ENCODE results near the gene POPDC2.
"Not testable (repeated sequence)": the region's sequence is repeated elsewhere in the genome, so short reads cannot be mapped to it uniquely, and the experiment has no call there.

The POPDC2 gene

GRCh38 chr3:119679874-119680273, 19.5 kb upstream of the POPDC2 start:
- no peaks in the 10 kb centered on the region for H3K4me1 ChIP-seq (ENCODE audit: control insufficient read depth, insufficient read depth, low read length)
- H3K9me3 ChIP-seq (ENCODE audit: control insufficient read depth, insufficient read depth, low read depth, low read length), result no peaks in the 10 kb centered on the region
- CTCF ChIA-PET, result interaction anchor here (0.6 to 2.7 kb wide), 4 partner anchors 10 to 796 kb away, joined by 3 to 18 read pairs (median 6); partner anchors contain the start of gene TMEM39A
- no peak overlapping the region for H3K4me3 ChIP-seq (ENCODE audit: low read depth, low read length)
- H3K27ac ChIP-seq (ENCODE audit: extremely low read depth, low read depth, low read length), result no peak overlapping the region
- H3K36me3 ChIP-seq (ENCODE audit: control insufficient read depth in 2 of 2, insufficient read depth in 1 of 2, low read length in 2 of 2), result peaks cover 0 to 5% of the 10 kb centered on the region in 2 experiments; a peak in 1 of 3 replicates
- POLR2A ChIA-PET, result no interaction called here
- TF ChIP-seq ZNF704 (tag by site-specific recombination; IDR thresholded peaks at IDR 0.05), result no peak
- no peak for TF ChIP-seq ZNF488 (tag by site-specific recombination; IDR thresholded peaks at IDR 0.05)
- TF ChIP-seq ZNF48 (tag by site-specific recombination; IDR thresholded peaks at IDR 0.05), result no peak
- no peak for TF ChIP-seq ZNF398 (tag by site-specific recombination; IDR thresholded peaks at IDR 0.05)
- TF ChIP-seq ZNF843 (tag by site-specific recombination; IDR thresholded peaks at IDR 0.05), result no peak

- H3K4me3 ChIP-seq (ENCODE audit: low read depth, low read length); POLR2A ChIA-PET; H3K9me3 ChIP-seq (ENCODE audit: control insufficient read depth, insufficient read depth, low read depth, low read length); H3K4me1 ChIP-seq (ENCODE audit: control insufficient read depth, insufficient read depth, low read length); CTCF ChIA-PET; H3K27ac ChIP-seq (ENCODE audit: extremely low read depth, low read depth, low read length): not testable (repeated sequence)
- peaks cover 4 to 22% of the 10 kb centered on the region in 2 experiments; a peak in 2 of 3 replicates for H3K36me3 ChIP-seq (ENCODE audit: control insufficient read depth in 2 of 2, insufficient read depth in 1 of 2, low read length in 2 of 2)
Observed at GRCh38 chr3:119678209-119678608, 17.8 kb upstream of the POPDC2 start.

- Histone ChIP-seq H3K9me3 (ENCODE audit: control insufficient read depth, insufficient read depth, low read depth, low read length) (no peaks in the 10 kb centered on the region), H3K4me3 (ENCODE audit: low read depth, low read length) (peak overlapping the region; percentile 81), H3K27ac (ENCODE audit: extremely low read depth, low read depth, low read length) (peak overlapping the region; percentile 87; the same call in 1 of the 2 replicates), H3K36me3 (ENCODE audit: control insufficient read depth in 2 of 2, insufficient read depth in 1 of 2, low read length in 2 of 2) (peaks cover 4 to 28% of the 10 kb centered on the region in 2 experiments; a peak in 2 of 3 replicates), H3K4me1 (ENCODE audit: control insufficient read depth, insufficient read depth, low read length) (no peaks in the 10 kb centered on the region)
- ChIA-PET CTCF (no interaction called here), POLR2A (interaction anchor here (0.9 to 2.1 kb wide), 3 partner anchors 13 to 418 kb away, joined by 3 to 11 read pairs (median 3); partner anchors contain the start of gene TIMMDC1)
- TF ChIP-seq SETDB1 (IDR thresholded peaks at IDR 0.05; ENCODE audit: insufficient read length, low read length) (peak; percentile 8), ZNF121 (tag by site-specific recombination; IDR thresholded peaks at IDR 0.05) (no peak), PRDM10 (tag by site-specific recombination; IDR thresholded peaks at IDR 0.05) (peak; percentile 50; the same call in 1 of the 2 replicates), ZNF335 (tag by site-specific recombination; conservative IDR thresholded peaks at IDR 0.05) (0 out of 2 replicates have a peak, but pooled peaks have one; percentile 5), PRDM1 (tag by site-specific recombination; IDR thresholded peaks at IDR 0.05) (peak; percentile 81), ZBTB8A (tag by site-specific recombination; IDR thresholded peaks at IDR 0.05) (no peak)
Observed at GRCh38 chr3:119677641-119677934, 17.2 kb upstream of the POPDC2 start.
